BLaER1 treated with 17β-estradiol and CSF1 and Interleukin-3, amounts not matched to agents 10 nM and 100 nM (cell line): Measurements from ENCODE around the gene NEO1.
"Not testable (repeated sequence)": the region's sequence is repeated elsewhere in the genome, so short reads cannot be mapped to it uniquely, and the experiment has no call there.

Experiments
- H3K27ac ChIP-seq, 11 experiments: shearing (Covaris generic); formaldehyde crosslinking; 2 replicates each; pipeline ENCODE4 v1.8.1; 2022
- H3K27me3 ChIP-seq, 11 experiments: shearing (Covaris generic); formaldehyde crosslinking; 2 replicates each; pipeline ENCODE4 v1.8.1; 2022
- H3K36me3 ChIP-seq, 11 experiments: shearing (Covaris generic); formaldehyde crosslinking; 2 replicates each; pipeline ENCODE4 v1.8.1; 2022
- H3K4me1 ChIP-seq, 10 experiments: shearing (Covaris generic); formaldehyde crosslinking; 2 replicates each; pipeline ENCODE4 v1.8.1; 2022
- H3K4me2 ChIP-seq, 11 experiments: shearing (Covaris generic); formaldehyde crosslinking; 2 replicates each; pipeline ENCODE4 v1.8.1; 2022
- H3K4me3 ChIP-seq, 10 experiments: shearing (Covaris generic); formaldehyde crosslinking; 2 replicates each; pipeline ENCODE4 v1.8.1; 2022
- H3K9ac ChIP-seq, 11 experiments: shearing (Covaris generic); formaldehyde crosslinking; 2 replicates each; pipeline ENCODE4 v1.8.1; 2022
- H3K9me3 ChIP-seq, 11 experiments: shearing (Covaris generic); formaldehyde crosslinking; replicated peaks in 1 of 11; 2 replicates each; pipeline ENCODE4 v1.8.1; 2022
- H4K20me1 ChIP-seq, 11 experiments: shearing (Covaris generic); formaldehyde crosslinking; 2 replicates each; pipeline ENCODE4 v1.8.1; 2022
- Cebpa-rat ChIP-seq, 11 experiments: shearing (Covaris generic); IDR thresholded peaks; 2 replicates each; pipeline ENCODE4 v1.8.1; 2022

Gene NEO1

DNA sequence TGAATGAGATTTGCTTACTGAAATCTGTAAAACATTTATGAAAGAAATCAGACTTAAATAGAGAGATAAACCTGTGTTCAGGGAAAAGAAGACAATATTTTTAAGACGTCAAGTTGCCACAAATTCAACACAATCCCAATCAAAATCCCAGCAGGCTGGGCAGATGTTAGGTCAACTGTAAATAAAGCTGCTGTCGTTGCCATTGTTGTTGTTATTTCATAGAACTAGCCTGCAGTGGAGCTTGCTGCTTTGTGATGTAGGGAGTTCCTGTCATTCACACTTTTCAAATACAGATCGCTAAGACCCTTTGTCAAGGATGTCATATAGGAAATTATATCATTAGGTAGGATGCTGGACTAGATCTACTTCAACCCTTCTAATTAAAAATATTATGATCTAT is 123.1 kb downstream of the NEO1 start:
- Histone ChIP-seq H3K9me3 (no peaks in the 10 kb centered on the region), H3K4me1 (no peaks in the 10 kb centered on the region), H4K20me1 (no peaks in the 10 kb centered on the region), H3K36me3 (peaks cover 0 to 12% (median 3%) of the 10 kb centered on the region in 11 experiments; a peak in 7 of 22 replicates), H3K27ac (no peak overlapping the region), H3K9ac (no peak overlapping the region), H3K27me3 (no peaks in the 10 kb centered on the region), H3K4me2 (no peak overlapping the region), H3K4me3 (no peak overlapping the region)
- no peak for TF ChIP-seq Cebpa-rat (IDR thresholded peaks at IDR 0.05)

GRCh38 chr15:73176598-73176997 is 124.3 kb downstream of the NEO1 start:
- Histone ChIP-seq H4K20me1 (no peaks in the 10 kb centered on the region), H3K36me3 (peaks cover 3 to 16% (median 9%) of the 10 kb centered on the region in 11 experiments; a peak in 15 of 22 replicates), H3K27ac (no peak overlapping the region), H3K9ac (no peak overlapping the region), H3K4me1 (no peaks in the 10 kb centered on the region), H3K4me2 (no peak overlapping the region), H3K9me3 (peaks cover 5 to 11% (median 6%) of the 10 kb centered on the region in 11 experiments; a peak in 20 of 22 replicates), H3K4me3 (no peak overlapping the region), H3K27me3 (no peaks in the 10 kb centered on the region)
- TF ChIP-seq Cebpa-rat (IDR thresholded peaks at IDR 0.05): no peak

DNA sequence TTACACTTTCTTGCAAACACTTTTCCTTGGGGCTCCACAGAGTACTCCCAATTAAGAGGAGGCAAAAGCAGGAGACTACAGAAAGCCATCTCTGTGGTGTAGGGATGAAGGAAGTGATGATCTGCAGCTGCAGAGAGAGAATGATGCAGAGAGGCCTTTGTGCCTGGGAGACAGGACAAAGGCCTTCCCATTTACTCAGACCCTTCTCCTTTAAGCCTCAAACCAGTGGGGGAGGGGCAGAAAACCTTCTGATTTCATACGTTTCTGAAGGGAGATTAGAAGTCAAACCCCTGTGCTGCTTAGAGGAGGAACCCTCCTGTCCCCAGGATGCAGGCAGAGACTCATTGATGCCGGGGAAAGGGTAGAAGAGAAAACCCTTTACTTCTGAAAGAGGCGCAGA is 130.8 kb downstream of the NEO1 start:
- Histone ChIP-seq H3K4me1 (peaks cover 0 to 10% (median 0%) of the 10 kb centered on the region in 10 experiments; a peak in 1 of 20 replicates), H3K27me3 (no peaks in the 10 kb centered on the region), H3K4me2 (no peak overlapping the region), H3K9ac (no peak overlapping the region), H3K36me3 (peaks cover 10 to 23% (median 17%) of the 10 kb centered on the region in 11 experiments; a peak in 18 of 22 replicates), H4K20me1 (no peaks in the 10 kb centered on the region), H3K9me3 (peaks cover 10 to 44% (median 20%) of the 10 kb centered on the region in 11 experiments; a peak in 21 of 22 replicates), H3K4me3 (no peak overlapping the region), H3K27ac (no peak overlapping the region)
- TF ChIP-seq Cebpa-rat (IDR thresholded peaks at IDR 0.05): no peak

GRCh38 chr15:73190189-73190601 is 137.9 kb downstream of the NEO1 start:
- Histone ChIP-seq H3K4me1 (peaks cover 0 to 17% (median 0%) of the 10 kb centered on the region in 10 experiments; a peak in 5 of 20 replicates), H3K36me3 (no peaks in the 10 kb centered on the region), H4K20me1 (no peaks in the 10 kb centered on the region), H3K27me3 (no peaks in the 10 kb centered on the region), H3K27ac (no peak overlapping the region), H3K9me3 (peaks cover 0 to 8% (median 0%) of the 10 kb centered on the region in 11 experiments; a peak in 5 of 22 replicates), H3K4me2 (peak overlapping the region in 1 of 11 experiments; percentile 3; a peak in 3 of 22 replicates), H3K9ac (no peak overlapping the region), H3K4me3 (no peak overlapping the region)
- 0 out of 22 replicates have a peak, but pooled peaks of 1 of the 11 experiments have one; percentile 31 for TF ChIP-seq Cebpa-rat (IDR thresholded peaks at IDR 0.05)

- H3K4me1 ChIP-seq: peaks cover 0 to 4% (median 0%) of the 10 kb centered on the region in 10 experiments; a peak in 4 of 20 replicates
- no peaks in the 10 kb centered on the region for H3K9me3 ChIP-seq
- no peaks in the 10 kb centered on the region for H3K36me3 ChIP-seq
- H3K4me2 ChIP-seq: no peak overlapping the region
- no peak overlapping the region for H3K9ac ChIP-seq
- H3K27ac ChIP-seq: no peak overlapping the region
- no peak overlapping the region for H3K4me3 ChIP-seq
- no peak for TF ChIP-seq Cebpa-rat (IDR thresholded peaks at IDR 0.05)
- H4K20me1 ChIP-seq: no peaks in the 10 kb centered on the region
- no peaks in the 10 kb centered on the region for H3K27me3 ChIP-seq
Measured at GRCh38 chr15:73195166-73195565, 142.9 kb downstream of the NEO1 start.

DNA sequence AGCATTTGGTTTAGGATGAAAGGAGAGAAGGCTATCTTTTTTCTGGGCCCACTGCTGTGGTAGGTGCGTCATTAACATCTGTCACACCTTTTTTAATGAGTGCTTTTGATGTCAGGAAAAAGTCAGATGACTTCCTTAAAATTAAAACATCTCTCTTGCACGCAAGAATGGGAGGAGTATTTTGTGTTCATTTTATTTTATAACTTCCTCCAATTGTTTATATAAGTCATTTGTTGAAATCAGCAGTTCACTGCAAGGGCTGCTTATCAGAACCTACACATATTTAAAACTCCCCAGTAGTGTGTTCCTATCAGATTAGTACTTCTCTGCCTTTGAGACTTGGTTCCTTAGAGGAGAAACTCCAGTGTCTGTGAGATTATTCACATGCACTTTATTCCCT is 143.8 kb downstream of the NEO1 start:
- no peak overlapping the region for H3K4me3 ChIP-seq
- H3K27me3 ChIP-seq: no peaks in the 10 kb centered on the region
- H3K36me3 ChIP-seq: no peaks in the 10 kb centered on the region
- no peak overlapping the region for H3K27ac ChIP-seq
- H3K4me2 ChIP-seq: no peak overlapping the region
- no peak overlapping the region for H3K9ac ChIP-seq
- H3K9me3 ChIP-seq: no peaks in the 10 kb centered on the region
- no peaks in the 10 kb centered on the region for H4K20me1 ChIP-seq
- no peak for TF ChIP-seq Cebpa-rat (IDR thresholded peaks at IDR 0.05)
- no peaks in the 10 kb centered on the region for H3K4me1 ChIP-seq

DNA sequence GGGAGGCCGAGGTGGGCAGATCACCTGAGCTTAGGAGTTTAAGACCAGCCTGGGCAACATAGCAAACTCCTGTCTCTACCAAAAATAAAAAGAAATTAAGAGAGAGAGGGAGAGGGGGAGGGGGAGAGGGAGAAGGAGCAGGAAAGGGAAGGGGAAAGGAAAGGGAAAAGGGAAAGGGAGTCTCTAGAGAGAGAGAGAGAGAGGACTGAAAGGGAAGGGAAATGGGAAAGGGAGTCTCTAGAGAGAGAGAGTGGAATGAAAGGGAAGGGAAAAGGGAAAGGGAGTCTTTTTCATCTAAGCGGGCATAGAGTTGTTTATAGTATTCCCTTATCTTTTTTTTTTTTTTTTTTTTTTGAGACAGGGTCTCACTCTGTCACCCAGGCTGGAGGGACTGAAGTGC is 148.1 kb downstream of the NEO1 start:
- no peak for TF ChIP-seq Cebpa-rat (IDR thresholded peaks at IDR 0.05)
- no peaks in the 10 kb centered on the region for H3K4me1 ChIP-seq
- peaks cover 0 to 21% (median 16%) of the 10 kb centered on the region in 11 experiments; a peak in 17 of 22 replicates for H3K9me3 ChIP-seq
- no peak overlapping the region for H3K4me2 ChIP-seq
- H3K9ac ChIP-seq: no peak overlapping the region
- no peak overlapping the region for H3K4me3 ChIP-seq
- no peak overlapping the region for H3K27ac ChIP-seq
- H3K27me3 ChIP-seq: no peaks in the 10 kb centered on the region
- H3K36me3 ChIP-seq: peaks cover 0 to 10% (median 0%) of the 10 kb centered on the region in 11 experiments; a peak in 3 of 22 replicates
- no peaks in the 10 kb centered on the region for H4K20me1 ChIP-seq

DNA sequence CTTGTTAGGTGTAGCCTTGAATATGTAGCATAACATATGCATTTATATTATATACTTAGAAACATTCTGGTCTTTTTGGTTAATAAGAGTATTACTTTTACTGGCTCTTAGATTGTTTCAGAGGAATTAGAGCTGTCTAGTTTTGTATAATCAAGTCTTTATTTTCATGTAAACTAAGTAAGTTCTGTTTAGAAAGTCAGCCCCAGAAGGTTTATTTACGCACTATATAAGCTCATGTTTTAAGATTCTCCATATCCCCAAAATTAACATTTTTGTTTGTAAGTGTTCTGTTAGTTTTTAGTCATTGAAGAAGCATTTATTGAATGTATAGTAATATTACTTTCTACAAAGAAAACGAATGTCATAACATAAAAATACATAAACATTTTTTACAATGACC is 158.4 kb downstream of the NEO1 start:
- TF ChIP-seq Cebpa-rat (IDR thresholded peaks at IDR 0.05): no peak
- Histone ChIP-seq H3K9me3 (peaks cover 0 to 10% (median 0%) of the 10 kb centered on the region in 11 experiments; a peak in 2 of 22 replicates), H3K27me3 (no peaks in the 10 kb centered on the region), H3K4me2 (no peak overlapping the region), H3K36me3 (no peaks in the 10 kb centered on the region), H3K27ac (no peak overlapping the region), H3K9ac (no peak overlapping the region), H3K4me1 (no peaks in the 10 kb centered on the region), H3K4me3 (no peak overlapping the region), H4K20me1 (no peaks in the 10 kb centered on the region)

GRCh38 chr15:73212424-73212823 is 160.2 kb downstream of the NEO1 start:
- Histone ChIP-seq H3K27ac (no peak overlapping the region), H3K4me3 (no peak overlapping the region), H3K9ac (no peak overlapping the region), H3K36me3 (no peaks in the 10 kb centered on the region), H3K27me3 (no peaks in the 10 kb centered on the region), H3K9me3 (peaks cover 0 to 11% (median 5%) of the 10 kb centered on the region in 11 experiments; a peak in 8 of 22 replicates), H3K4me1 (no peaks in the 10 kb centered on the region), H3K4me2 (no peak overlapping the region), H4K20me1 (no peaks in the 10 kb centered on the region)
- TF ChIP-seq Cebpa-rat (IDR thresholded peaks at IDR 0.05): no peak

DNA sequence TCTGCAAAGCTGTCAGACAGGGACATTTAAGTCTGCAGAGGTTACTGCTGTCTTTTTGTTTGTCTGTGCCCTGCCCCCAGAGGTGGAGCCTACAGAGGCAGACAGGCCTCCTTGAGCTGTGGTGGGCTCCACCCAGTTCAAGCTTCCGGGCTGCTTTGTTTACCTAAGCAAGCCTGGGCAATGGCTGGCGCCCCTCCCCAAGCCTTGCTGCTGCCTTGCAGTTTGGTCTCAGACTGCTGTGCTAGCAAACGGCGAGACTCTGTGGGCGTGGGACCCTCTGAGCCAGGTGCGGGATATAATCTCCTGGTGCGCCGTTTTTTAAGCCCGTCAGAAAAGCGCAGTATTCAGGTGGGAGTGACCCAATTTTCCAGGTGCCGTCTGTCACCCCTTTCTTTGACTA is 169.2 kb downstream of the NEO1 start:
- not testable (repeated sequence) for H4K20me1 ChIP-seq, H3K27ac ChIP-seq, H3K9ac ChIP-seq, H3K36me3 ChIP-seq, H3K27me3 ChIP-seq, H3K4me2 ChIP-seq, H3K4me3 ChIP-seq, H3K9me3 ChIP-seq, H3K4me1 ChIP-seq
